ENCODE data around the gene TOP2A. TPM values are rescaled to one million over a fixed set of nuclear protein-coding genes. Genes with fewer than 3 reads are reported as not detected.

Gene TOP2A
- polyA plus RNA-seq, 1 of the 3 experiments (the other 2 are of a cell fraction): 20.6 TPM

GRCh38 chr17:40355123-40355803 is 62.4 kb downstream of the TOP2A start:
- Histone ChIP-seq H3K9ac (no peak overlapping the region), H3K9me3 (no peaks in the 10 kb centered on the region), H3K9me2 (no peaks in the 10 kb centered on the region), H4K20me1 (ENCODE audit: insufficient read depth) (peaks cover 16% of the 10 kb centered on the region), H2AFZ (ENCODE audit: low read depth) (no peak overlapping the region), H3K4me1 (ENCODE audit: control insufficient read depth in 1 of 2, insufficient read depth in 2 of 2, low read depth in 1 of 2, low read length in 1 of 2) (peaks cover 9 to 57% of the 10 kb centered on the region in 2 experiments; a peak in 3 of 4 replicates), H3K27ac (ENCODE audit: low read depth in 2 of 2, low read length in 1 of 2) (peak overlapping the region in 1 of 2 experiments; percentile 79; a peak in 2 of 4 replicates), H3K36me3 (replicated peaks in 1 of 2; ENCODE audit: control insufficient read depth in 1 of 2, insufficient read depth in 2 of 2, low read length in 1 of 2) (peaks cover 19 to 50% of the 10 kb centered on the region in 2 experiments), H3K4me2 (no peak overlapping the region), H3K4me3 (ENCODE audit: low read depth in 2 of 2, low read length in 1 of 2) (no peak overlapping the region; a peak in 1 of 4 replicates), H3K79me2 (ENCODE audit: insufficient read depth) (peaks cover 2% of the 10 kb centered on the region; the same call in 1 of the 2 replicates), H3K27me3 (ENCODE audit: insufficient read depth) (no peaks in the 10 kb centered on the region), H3F3A (replicated peaks; ENCODE audit: insufficient read depth) (peaks cover 29% of the 10 kb centered on the region)
- 83% methylated on average over 15 of the region's 29 CpGs for WGBS (ENCODE audit: low lambda C conversion rate)
- TF ChIP-seq RAD21 (IDR thresholded peaks at IDR 0.05; ENCODE audit: low read length) (peak; percentile 93), NFIC (IDR thresholded peaks at IDR 0.05; ENCODE audit: borderline replicate concordance) (no peak), GATA2 (CRISPR knock-in tag; IDR thresholded peaks at IDR 0.05) (0 out of 2 replicates have a peak, but pooled peaks have one; percentile 33), RXRA (IDR thresholded peaks at IDR 0.05; ENCODE audit: borderline replicate concordance, low read depth) (no peak), SMC3 (IDR thresholded peaks at IDR 0.05; ENCODE audit: low read depth, low read length) (peak; percentile 94), CHD2 (IDR thresholded peaks at IDR 0.05; ENCODE audit: low read length, partially characterized antibody) (peak; percentile 24), REST (IDR thresholded peaks at IDR 0.05; ENCODE audit: low read depth, low read length) (no peak), USF1 (IDR thresholded peaks at IDR 0.05; ENCODE audit: borderline replicate concordance, low read depth) (no peak), MXI1 (IDR thresholded peaks at IDR 0.05; ENCODE audit: low read depth, low read length) (no peak), JUND (IDR thresholded peaks at IDR 0.05) (no peak), TAF1 (IDR thresholded peaks at IDR 0.05; ENCODE audit: borderline replicate concordance, low read depth, low read length) (no peak), CTCF (IDR thresholded peaks at IDR 0.05) (peak; percentile 92)
- DNase-seq: peak; percentile 92
- ChIA-PET POLR2A (interaction anchor here (0.6 to 2.7 kb wide), 6 partner anchors 46 to 124 kb away, joined by 3 to 16 read pairs (median 4); no protein-coding TSS in a partner anchor), CTCF (interaction anchor here (0.6 to 57.6 kb wide), 32 partner anchors 10 to 220 kb away, joined by 3 to 1706 read pairs (median 6); partner anchors contain the start of genes CCR7, CDC6, GJD3 and IGFBP4)
